ENCODE measurements around the gene AWAT2.

The AWAT2 gene, protein sequence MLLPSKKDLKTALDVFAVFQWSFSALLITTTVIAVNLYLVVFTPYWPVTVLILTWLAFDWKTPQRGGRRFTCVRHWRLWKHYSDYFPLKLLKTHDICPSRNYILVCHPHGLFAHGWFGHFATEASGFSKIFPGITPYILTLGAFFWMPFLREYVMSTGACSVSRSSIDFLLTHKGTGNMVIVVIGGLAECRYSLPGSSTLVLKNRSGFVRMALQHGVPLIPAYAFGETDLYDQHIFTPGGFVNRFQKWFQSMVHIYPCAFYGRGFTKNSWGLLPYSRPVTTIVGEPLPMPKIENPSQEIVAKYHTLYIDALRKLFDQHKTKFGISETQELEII

DNA sequence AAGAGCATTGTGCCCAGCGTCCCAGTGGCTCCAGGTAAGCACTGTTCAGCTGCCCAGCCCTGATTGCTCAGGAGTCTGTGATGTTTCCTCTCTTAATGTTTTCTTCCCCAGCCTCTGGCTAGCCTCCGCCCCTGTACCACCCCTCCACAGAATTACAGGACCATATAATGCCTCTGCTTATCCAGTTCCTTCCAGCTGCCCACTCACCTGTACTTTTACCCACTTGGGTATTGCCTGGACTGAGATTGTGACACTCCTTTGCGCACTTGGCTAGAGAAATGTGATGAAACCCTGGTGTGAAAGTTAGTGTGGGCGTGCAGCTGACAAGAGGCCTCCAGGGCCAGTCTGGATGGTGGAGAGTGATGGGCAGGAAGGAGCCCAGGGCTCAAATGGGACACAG is at the start of gene AWAT2:
Gene AWAT2, minus strand, starts transcription at position 14 of the 400 bp plus-strand sequence. Its CDS starts 6 bp downstream, at position 8.
- DNase-seq = no peak

DNA sequence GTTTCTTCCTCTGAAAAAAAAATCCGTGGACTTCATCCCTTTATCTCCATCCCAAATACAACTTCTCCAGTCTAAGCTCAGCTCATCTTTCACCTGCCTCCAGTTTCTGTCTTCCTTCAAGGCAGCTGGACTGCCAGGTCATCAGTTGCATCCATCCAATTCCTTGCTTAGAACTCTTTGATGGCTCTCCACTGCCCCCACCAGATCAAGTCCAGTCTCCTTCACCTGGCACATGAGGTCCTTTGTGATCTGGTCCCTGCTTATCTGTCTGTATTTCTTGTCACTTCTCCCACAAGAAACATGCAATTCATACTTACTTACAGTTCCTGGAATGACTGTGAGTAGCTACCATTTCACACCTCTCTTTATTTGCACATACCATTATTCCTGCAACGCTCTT is 46.3 kb upstream of the AWAT2 start:
- DNase-seq = no peak

DNA sequence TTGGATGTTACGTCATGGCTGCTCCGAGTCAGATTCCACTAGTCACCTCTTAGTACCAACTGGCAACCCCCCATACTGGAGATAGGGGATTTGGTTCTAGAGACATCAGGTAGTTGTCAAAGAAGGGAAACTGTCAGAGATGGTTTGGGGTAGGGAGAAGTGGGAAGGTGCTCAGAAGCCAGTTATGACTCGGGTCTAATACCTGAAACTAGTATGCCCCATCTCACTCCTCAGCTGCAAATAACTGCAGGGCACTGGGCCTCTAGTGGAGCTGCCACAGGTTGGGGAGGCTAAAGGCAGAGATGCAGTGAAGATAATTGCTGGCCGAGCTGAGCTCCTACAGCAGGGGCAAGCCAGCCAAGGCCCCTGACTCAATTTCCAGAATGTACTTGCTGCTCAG is 42.5 kb upstream of the AWAT2 start:
- no peak for DNase-seq

DNA sequence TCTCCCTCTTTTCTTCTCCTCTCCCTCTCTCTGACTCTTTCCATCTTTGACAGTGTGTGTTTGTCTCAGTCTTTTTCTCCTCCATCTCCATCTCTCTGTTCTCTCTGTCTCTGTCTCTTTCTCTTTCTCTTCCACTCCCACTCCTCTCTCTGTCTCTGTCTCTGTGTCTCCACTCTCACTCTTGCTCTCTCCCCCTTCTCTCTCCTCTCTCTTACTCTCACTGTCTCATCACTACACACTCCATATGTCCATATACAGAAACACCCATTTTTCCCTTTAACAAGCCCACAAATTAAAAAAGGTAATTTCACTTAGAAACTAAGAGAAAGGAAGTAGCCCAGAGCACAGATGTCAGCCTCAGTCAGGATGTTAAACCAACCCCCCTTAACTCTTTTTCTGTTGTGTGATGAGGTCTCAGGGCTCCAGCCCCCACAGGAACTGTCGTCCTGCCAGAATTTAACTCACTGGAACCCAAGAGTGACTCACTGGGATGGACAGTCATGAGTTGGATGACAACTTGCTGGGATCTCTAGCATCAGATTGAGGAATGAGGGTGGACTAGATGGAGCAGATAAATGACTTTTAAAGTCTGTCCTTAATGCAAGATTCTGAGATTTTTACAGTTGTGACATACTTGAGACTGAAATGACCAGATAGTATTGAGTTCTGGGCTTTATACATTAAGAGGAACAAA is 40.0 kb upstream of the AWAT2 start:
- DNase-seq = no peak

DNA sequence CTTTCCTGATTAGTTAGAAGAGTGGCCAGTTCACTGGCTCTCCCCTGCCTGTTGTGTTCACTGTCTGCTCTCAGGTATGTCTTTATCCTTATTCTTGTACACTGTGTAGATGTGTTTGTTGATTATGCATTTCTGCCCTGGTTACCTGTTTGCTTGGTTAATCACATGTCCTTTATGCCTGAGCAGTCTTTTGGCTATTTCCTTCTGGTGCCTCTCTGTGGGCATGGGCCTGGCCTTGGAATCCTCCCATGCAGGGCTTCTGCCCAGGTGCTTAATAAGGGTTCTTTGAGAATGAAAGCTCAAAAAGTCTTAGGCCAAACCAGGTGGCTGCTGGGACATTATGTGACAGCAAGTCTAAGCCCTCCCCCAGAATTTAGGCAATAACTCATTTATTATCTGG is 39.0 kb upstream of the AWAT2 start:
- no peak for DNase-seq

DNA sequence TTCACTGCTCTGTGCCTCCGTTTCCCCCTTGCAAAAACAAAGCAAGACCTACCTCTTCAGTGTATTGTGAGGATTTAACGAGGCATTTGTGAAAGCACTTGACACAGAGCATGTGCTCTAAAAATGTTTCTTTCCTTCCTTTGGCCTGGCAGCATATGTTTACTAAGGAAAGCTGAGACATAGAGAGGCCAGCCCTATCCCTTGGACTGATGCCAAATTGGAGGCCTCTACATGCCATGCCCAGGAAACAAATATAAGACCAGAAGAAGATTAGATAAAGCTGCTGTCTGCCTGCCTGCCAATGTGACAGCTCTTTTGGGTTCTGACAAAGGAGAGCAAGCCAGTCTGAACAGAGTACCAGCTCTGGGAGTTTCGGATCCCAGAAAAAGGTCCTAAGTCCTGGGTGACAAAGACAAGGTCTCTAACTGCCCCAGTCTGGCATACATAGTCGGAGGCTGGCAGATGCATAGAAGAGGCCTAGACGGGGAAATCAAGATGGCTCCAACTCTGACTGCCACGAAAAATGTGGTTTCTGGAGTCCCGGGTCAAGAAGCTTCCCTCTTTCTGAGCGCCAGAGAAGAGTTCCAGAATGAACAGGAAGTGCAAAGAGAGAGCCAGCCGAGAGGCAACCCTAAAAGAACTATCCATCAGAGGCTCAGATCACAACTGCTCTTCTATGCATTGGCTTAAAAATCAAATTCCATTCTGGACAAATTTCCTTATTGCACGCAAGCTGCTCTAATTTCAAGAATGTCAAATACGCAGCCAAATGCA is 38.3 kb upstream of the AWAT2 start:
- DNase-seq = no peak

DNA sequence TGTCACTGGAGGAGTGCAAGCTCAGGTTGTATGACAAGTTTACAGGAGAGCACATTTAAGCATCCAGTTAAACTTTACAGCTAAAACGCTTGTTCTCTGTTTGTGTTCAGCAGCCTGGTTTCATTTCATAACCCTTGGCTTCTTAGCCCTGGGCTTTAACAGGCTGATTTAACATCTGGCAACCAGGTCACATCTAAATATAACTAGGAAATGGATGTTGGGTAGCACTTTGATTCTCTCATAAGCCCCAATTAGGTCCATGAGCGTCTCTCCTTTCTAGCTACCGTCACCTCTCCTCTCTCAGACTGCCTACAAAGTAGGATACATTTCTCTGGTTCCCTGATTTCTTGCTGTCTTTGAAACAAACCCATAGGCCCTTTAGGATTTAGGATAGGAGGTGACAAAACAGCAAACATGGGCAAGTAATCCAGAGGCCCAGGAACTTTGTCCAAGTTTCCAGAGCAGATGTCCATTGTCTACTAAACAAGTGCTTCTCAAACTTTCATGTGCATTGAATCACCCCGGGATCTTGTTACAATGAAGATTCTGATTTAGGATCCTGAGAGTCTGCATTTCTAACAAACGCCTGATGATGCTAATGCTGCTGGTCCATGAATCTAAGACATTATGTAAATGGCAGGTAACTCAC is 35.0 kb upstream of the AWAT2 start:
- no peak for DNase-seq

DNA sequence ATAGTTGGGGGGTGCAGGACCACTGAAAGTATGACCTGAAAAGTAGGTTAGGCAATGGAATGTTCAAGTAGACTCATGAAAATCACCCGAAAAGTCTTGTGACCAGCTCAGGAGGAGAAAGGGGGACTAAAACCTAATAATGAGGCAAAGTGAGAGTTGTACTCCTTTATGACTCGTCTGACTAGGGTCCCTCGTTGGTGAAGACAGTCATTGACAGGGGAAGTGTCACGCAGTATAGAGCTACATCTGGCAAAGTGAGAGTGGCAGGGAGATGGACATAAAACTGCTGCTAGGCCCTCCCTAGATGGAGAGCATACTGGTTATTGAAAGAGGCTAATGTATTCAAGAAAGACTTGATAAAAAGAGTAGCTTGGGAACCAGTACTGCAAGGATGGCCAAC is 33.0 kb upstream of the AWAT2 start:
- DNase-seq = no peak

DNA sequence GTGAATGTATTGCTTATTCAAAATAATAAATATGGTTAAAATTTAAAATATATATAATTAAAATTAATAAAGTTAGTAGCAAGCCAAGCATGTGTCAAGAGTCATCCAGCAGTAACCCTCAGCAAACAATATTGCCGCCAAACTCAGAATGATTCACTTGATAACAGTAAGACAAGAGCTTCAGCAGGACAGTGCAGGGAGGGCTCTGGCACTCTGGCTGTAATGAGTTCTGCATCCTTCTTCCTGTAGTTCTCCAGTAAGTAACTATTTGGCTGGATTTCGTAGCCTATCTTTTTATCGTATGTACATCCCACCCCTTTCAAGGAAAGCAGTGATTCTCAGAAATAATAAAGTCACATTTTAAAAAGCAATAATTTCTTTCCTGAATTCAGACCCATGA is 30.1 kb upstream of the AWAT2 start:
- no peak for DNase-seq

DNA sequence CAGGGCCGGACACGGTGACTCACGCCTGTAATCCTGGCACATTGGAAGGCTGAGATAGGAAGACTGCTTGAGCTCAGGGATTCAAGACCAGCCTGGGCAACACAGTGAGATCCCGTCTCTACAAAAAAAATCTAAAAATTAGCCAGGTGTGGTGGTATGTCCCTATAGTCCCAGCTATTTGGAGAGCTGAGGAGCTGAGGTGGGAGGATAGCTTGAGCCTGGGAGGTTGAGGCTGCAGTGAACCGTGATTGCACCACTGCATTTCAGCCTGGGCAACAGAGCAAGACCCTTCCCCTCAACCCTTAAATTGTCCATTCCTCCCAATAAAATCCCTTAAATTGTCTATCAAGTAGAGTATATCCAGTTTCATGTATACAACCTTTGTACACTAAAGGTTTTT is 29.6 kb upstream of the AWAT2 start:
- DNase-seq = no peak

DNA sequence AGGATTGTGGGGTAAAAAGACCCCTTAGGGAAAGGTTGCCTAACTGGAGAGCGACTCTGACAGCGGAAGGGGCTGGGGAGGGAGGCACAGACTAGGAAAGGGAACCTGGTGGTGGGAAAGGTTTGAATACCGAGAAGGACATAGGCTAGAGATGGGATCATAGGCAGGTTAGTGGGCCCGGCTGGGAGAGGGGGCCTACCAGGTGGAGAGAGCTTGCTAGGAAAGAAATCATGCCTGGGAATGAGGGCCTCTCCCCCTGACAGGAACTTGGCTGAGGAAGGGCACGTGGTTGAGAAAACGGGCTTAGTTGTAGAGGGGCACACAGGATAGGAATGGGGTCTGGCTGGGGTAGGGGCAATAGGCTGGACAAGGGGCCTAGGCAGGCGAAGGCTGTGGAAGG is 16.9 kb upstream of the AWAT2 start:
- DNase-seq = no peak

DNA sequence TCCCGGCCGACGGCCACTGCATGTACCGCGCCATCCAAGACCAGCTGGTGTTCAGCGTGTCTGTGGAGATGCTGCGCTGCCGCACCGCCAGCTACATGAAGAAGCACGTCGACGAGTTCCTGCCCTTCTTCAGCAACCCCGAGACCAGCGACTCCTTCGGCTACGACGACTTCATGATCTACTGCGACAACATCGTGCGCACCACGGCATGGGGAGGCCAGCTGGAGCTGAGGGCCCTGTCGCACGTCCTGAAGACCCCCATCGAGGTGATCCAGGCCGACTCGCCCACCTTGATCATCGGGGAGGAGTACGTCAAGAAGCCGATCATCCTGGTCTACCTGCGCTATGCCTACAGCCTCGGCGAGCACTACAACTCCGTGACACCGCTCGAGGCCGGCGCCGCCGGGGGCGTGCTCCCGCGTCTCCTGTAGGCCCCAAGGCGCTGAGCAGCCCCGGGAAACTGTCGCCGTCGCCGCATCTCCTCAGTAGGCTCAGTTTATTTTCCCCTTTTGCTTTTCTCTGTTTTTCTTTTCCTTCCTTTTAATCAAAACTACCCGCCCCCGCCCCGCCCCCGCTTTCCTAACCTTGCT is 13.3 kb upstream of the AWAT2 start:
- DNase-seq = no peak

DNA sequence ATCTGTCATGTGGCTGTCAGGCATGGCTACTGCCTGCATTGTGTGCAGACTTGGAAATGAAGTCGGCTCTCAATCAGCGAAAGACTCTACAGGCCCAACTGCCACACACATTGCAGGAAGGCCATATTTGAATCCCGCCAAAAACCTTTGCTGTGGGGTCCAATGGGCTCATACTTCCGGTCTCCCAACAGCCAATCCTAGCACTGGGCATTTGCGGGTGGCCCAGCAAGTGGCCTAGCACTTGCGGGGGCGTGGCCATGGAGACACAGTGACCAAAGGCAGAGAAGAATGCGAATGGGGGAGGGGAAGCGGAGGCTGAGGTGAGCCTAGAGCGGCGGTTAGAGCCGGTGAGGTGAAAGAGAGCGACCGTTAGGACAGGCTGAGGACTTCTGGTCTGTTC is 12.3 kb upstream of the AWAT2 start, which contains the start of gene OTUD6A:
Gene OTUD6A, plus strand, starts transcription at position 382 of the 400 bp plus-strand sequence. CDS start 68 bp downstream, outside the sequence.
- DNase-seq = no peak

DNA sequence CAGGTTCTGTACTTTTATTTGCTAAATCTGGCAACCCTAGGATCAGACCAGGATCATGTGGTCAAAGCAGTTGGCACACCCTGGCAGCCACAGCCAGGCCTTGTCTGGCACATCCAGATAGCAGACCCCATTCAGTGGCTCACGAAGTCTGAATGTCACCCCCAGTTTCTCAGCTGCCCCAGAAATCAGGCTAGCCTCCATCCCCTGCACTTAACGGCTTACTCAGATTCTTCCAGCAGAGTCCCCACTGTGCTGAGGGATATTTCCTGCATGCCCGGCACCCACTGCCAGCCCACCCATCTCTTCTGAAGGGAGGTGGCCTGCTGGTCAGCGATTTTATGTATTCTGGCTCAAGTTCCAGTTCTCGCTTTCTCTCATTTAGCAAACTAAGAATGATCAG is 4.7 kb upstream of the AWAT2 start:
- DNase-seq = no peak

DNA sequence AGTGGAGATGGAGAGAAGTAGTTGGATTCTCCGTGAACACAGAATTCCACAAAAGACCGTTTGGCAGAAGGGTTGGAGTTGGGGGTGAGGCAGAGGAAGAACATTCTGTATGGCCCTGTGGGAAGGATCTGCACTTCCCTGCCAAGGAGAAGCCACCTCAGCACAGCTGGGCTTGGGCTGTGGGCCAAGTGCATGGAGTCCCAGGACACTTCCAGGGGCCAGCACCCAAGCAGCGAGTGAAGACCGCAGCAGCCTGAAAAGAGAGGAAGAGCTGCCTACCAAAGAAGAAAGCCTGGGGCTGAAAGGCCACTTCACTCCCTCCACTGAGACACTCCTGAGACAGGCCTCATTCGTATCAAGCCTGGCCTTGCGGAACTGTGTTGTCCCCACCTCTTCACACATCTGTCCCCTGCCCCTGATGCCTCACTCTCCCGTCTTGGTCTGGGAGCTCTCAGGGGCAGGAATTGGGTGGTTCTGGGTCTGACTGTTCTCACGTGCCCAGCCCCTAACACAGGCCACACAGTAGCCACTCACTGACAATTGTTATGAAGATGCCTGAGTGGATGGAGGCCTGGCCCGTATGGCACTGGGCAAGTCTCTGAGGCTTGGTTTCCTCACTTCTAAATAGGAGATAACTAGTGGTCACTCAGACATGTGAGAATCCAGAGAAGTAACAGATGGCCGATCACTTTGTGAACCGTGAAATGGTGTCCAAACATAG is 3.3 kb upstream of the AWAT2 start:
- no peak for DNase-seq

DNA sequence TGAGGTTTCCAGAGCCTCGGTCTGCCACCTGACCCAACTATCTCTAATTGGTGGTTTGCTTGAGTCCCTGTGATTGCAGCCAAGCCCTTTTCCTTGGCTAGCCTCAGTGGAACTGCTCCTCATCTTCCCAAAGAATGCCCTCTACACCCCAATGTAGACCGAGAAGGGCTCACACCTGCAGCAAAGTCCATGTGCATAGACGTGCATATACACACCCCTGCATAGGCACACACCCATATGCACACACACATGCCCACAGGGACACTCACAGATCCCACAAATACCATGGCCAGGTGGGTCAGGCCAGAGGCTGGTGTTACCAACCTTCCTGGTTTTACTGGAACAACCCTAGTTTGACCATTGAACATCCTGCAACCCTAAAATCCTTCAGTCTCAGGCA is 332 bp downstream of the AWAT2 start:
- DNase-seq = no peak

DNA sequence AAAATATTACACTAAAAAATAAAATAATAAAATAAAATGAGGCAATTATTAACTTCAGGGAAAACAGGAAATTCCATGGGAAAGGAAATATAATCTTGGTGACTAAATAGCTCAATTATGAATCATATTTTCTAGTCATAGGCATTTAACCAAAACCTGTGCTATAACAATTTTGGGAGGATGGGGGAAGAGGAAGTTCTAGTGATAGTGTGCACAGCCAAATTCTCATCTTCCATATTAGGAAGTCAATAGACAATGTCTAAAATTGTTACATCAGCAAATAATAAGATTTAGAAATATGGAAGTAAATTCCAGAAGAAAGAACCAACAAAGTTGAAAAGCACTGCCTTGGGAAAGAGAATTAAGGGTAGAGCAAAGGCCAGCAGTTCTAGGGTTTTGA is 2.8 kb downstream of the AWAT2 start:
- DNase-seq = no peak

DNA sequence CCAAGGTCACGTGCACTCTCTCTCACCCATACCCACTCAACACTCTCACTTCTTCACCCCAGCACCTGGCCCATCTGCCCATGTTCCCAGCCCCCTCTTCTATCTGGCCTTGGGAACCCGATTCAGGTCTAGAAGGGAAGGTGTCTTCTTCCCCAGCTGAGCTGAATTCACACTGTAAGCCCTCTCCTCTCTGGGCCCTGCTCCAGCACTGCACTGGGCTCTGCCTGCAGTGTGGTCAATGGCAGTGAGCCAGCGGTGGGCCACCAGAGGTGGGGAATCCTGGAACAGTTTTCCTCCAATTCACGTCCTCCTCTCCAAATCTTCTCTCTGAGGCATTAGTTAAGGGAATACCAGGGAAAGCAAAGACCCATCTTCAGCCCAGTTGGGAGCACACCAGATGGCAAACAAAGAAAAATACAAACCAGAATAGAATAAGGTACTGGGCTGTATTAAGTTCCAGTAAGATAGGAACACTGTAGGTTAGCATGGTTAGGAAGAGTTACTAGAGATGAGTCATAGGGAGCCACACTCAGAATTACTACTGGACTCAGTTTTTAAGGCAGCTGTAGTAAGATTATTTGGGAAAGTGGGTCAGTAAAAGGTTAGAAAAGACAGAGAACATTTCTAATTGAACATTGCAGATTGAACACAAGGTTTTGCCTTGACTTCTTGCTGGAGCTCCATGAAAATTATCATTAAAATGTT is 5.0 kb downstream of the AWAT2 start:
- no peak for DNase-seq

DNA sequence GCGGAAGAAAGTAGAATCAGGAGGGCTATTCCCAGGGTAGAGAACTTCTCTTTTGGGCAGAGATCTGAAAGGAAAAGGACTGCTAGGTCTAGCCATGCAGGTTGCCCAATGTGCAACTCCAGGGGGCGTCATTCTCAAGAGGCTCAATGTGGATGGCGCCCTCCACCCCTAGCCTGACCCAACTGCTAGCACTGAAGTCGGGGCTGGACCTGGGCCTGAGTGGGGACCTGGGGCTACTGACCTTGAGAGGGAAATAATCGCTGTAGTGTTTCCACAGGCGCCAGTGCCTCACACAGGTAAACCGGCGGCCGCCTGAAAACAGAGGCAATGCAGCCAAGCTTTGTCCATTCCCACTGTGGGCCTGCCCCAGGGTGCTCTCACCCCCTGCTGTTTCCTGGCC is 6.1 kb downstream of the AWAT2 start:
- DNase-seq = no peak

DNA sequence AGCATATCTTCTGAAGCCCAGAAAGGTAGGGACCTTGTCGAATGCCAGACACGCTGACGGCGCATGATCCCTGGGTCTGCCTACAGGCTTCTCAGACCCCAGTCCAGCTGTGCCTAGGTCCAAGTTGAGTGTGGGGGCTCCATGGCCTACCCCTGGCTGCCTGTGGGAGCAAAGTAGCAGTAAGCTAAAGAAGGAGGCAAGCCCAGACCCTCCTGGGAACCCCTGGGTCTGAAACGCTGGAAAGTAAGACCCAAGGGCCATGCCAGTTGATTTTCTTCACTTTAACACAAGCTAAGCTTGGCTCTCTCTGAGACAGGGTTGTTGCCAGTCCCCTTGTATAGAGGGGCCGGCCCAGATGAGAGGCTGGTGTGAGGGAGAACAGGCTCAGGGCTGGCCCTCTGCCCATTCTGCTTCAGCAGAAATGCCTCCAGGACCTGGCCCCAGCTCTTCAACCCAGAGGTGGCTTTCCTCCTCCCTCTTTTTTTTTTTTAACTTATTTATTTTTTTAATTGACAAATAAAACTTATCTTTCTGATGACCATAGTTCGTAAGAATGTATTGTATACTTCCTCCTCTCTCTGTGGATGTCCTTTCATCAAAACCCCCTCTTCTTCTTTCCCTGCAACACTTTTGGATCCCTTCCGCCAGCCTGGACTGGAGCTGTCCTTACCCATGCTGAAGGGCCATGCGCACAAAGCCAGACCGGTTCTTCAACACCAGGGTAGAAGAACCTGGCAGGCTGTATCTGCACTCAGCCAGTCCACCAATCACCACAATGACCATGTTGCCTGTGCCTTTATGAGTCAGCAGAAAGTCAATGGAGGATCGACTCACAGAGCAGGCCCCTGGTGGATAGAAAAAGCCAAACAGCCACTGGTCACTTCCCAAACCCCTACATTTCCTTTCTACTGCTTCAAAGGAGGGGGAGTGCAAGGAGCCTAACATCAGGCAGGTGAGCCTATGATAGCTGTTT is 7.1 kb downstream of the AWAT2 start:
- DNase-seq = no peak

Data from NCI-H2081 treated with DMSO at 0.1 percent for 48 hours (cell line).